RWPE2 (cell line): ENCODE measurements around the gene MAP2K1.
"Not testable (repeated sequence)": the region's sequence is repeated elsewhere in the genome, so short reads cannot be mapped to it uniquely, and the experiment has no call there.

Source experiments
- ATAC-seq: fragments of 200-7000 bp; cut with Tn5 transposase; 3 replicates; pipeline ENCODE4 v1.9.1; 2021; ENCODE audit warnings: low read depth
- DNase-seq: peaks from one replicate; pipeline ENCODE4 v3.0.0-alpha.2; 2020; ENCODE audit warnings: low spot score
- H3K27ac ChIP-seq: fragments of 450-650 bp; 2 replicates; pipeline ENCODE4 v1.5.1; 2017; ENCODE audit warnings: mild to moderate bottlenecking; ENCODE audit not compliant: poor library complexity, severe bottlenecking
- H3K27me3 ChIP-seq: fragments of 250-450 bp; sonication (Bioruptor Pico); 2 replicates; pipeline ENCODE4 v1.5.1; 2021; ENCODE audit warnings: mild to moderate bottlenecking, moderate library complexity; ENCODE audit not compliant: insufficient read depth, poor library complexity, severe bottlenecking
- H3K36me3 ChIP-seq: fragments of 250-450 bp; sonication (Bioruptor Pico); 2 replicates; pipeline ENCODE4 v1.5.1; 2020; ENCODE audit warnings: low read depth, mild to moderate bottlenecking, moderate library complexity
- H3K4me1 ChIP-seq: fragments of 250-450 bp; sonication (Bioruptor Pico); 2 replicates; pipeline ENCODE4 v1.5.1; 2021; ENCODE audit warnings: mild to moderate bottlenecking, moderate library complexity; ENCODE audit not compliant: insufficient read depth, poor library complexity, severe bottlenecking
- H3K4me3 ChIP-seq: fragments of 250-450 bp; sonication (Bioruptor Pico); 2 replicates; pipeline ENCODE4 v1.5.1; 2021; ENCODE audit warnings: mild to moderate bottlenecking, moderate library complexity; ENCODE audit not compliant: severe bottlenecking
- H3K9me3 ChIP-seq: fragments of 250-450 bp; sonication (Bioruptor Pico); 2 replicates; pipeline ENCODE4 v1.5.1; 2021; ENCODE audit warnings: mild to moderate bottlenecking, moderate library complexity; ENCODE audit not compliant: severe bottlenecking
- CTCF ChIP-seq: fragments of 450-650 bp; IDR thresholded peaks from one replicate; pipeline ENCODE4 v1.5.1; 2017; ENCODE audit warnings: mild to moderate bottlenecking, moderate library complexity; ENCODE audit not compliant: poor library complexity, severe bottlenecking

The MAP2K1 gene

GRCh38 chr15:66454143-66454542 is 67.4 kb downstream of the MAP2K1 start:
- H3K27me3 ChIP-seq: no peaks in the 10 kb centered on the region
- ATAC-seq (no peak), DNase-seq (no peak)
- no peak overlapping the region for H3K27ac ChIP-seq
- no peak for TF ChIP-seq CTCF
- no peak overlapping the region for H3K4me3 ChIP-seq
- H3K9me3 ChIP-seq: peaks cover 2% of the 10 kb centered on the region
- H3K36me3 ChIP-seq: peaks cover 51% of the 10 kb centered on the region
- peaks cover 6% of the 10 kb centered on the region for H3K4me1 ChIP-seq

GRCh38 chr15:66456211-66456610 is 69.5 kb downstream of the MAP2K1 start:
- H3K27ac ChIP-seq: peak overlapping the region; percentile 13
- H3K27me3 ChIP-seq: no peaks in the 10 kb centered on the region
- DNase-seq: no peak
- H3K9me3 ChIP-seq: no peaks in the 10 kb centered on the region
- TF ChIP-seq CTCF: no peak
- peaks cover 44% of the 10 kb centered on the region for H3K36me3 ChIP-seq
- no peak overlapping the region for H3K4me3 ChIP-seq
- peaks cover 27% of the 10 kb centered on the region for H3K4me1 ChIP-seq
- no peak for ATAC-seq

GRCh38 chr15:66459818-66460615 is 73.3 kb downstream of the MAP2K1 start:
- peak; percentile 79 for DNase-seq
- peak; percentile 12 for TF ChIP-seq CTCF
- Histone ChIP-seq H3K4me1 (peaks cover 41% of the 10 kb centered on the region), H3K36me3 (peaks cover 37% of the 10 kb centered on the region), H3K4me3 (no peak overlapping the region), H3K27ac (peak overlapping the region; percentile 93), H3K27me3 (no peaks in the 10 kb centered on the region), H3K9me3 (no peaks in the 10 kb centered on the region)
- peak; percentile 92 for ATAC-seq

GRCh38 chr15:66461294-66461693 is 74.6 kb downstream of the MAP2K1 start:
- not testable (repeated sequence) for DNase-seq, H3K27me3 ChIP-seq, ATAC-seq, H3K4me3 ChIP-seq, H3K9me3 ChIP-seq
- H3K36me3 ChIP-seq: peaks cover 47% of the 10 kb centered on the region
- peak overlapping the region; percentile 93 for H3K27ac ChIP-seq
- peaks cover 41% of the 10 kb centered on the region for H3K4me1 ChIP-seq

GRCh38 chr15:66461917-66462316 is 75.2 kb downstream of the MAP2K1 start:
- H3K27me3 ChIP-seq: no peaks in the 10 kb centered on the region

More at GRCh38 chr15:66461917-66462316, 75.2 kb downstream of the MAP2K1 start:
- Histone ChIP-seq H3K4me1 (peaks cover 41% of the 10 kb centered on the region), H3K9me3 (no peaks in the 10 kb centered on the region), H3K36me3 (peaks cover 48% of the 10 kb centered on the region), H3K4me3 (no peak overlapping the region), H3K27ac (peak overlapping the region; percentile 93)
- ATAC-seq (peak; percentile 59), DNase-seq (peak; percentile 89)
- no peak for TF ChIP-seq CTCF
